ENCODE measurements around the gene ACTA2. TPM values are rescaled to one million over a fixed set of nuclear protein-coding genes. Genes with fewer than 3 reads are reported as not detected.

The ACTA2 gene
- total RNA-seq, 1 donor from 2014 or later: 126 TPM

DNA sequence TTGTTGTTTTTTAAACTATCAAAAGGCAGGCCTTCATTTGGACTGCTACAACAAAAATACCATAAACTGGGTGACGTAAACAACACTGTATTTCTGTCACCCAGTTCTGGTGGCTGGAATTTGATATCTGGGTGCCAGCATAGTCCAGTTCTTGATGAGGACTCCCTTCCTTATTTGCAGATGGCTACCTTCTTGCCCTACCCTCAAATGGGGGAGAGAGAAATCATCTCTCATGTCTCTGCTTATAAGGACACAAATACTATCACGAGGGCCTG lies 25.2 kb downstream of the ACTA2 start:
- Mint-ChIP-seq H3K4me1 (peaks cover 35% of the 10 kb centered on the region), H3K4me3 (no peak overlapping the region), H3K36me3 (no peaks in the 10 kb centered on the region), H3K9me3 (no peaks in the 10 kb centered on the region), H3K27me3 (ENCODE audit: low read depth) (no peaks in the 10 kb centered on the region), H3K27ac (no peak overlapping the region)
- TF ChIP-seq, protein P1, sequence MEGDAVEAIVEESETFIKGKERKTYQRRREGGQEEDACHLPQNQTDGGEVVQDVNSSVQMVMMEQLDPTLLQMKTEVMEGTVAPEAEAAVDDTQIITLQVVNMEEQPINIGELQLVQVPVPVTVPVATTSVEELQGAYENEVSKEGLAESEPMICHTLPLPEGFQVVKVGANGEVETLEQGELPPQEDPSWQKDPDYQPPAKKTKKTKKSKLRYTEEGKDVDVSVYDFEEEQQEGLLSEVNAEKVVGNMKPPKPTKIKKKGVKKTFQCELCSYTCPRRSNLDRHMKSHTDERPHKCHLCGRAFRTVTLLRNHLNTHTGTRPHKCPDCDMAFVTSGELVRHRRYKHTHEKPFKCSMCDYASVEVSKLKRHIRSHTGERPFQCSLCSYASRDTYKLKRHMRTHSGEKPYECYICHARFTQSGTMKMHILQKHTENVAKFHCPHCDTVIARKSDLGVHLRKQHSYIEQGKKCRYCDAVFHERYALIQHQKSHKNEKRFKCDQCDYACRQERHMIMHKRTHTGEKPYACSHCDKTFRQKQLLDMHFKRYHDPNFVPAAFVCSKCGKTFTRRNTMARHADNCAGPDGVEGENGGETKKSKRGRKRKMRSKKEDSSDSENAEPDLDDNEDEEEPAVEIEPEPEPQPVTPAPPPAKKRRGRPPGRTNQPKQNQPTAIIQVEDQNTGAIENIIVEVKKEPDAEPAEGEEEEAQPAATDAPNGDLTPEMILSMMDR (IDR thresholded peaks at IDR 0.05; ENCODE audit: unreplicated experiment): no peak
- no peak for DNase-seq (ENCODE audit: low spot score in 2 of 2, unreplicated experiment in 2 of 2)

DNA sequence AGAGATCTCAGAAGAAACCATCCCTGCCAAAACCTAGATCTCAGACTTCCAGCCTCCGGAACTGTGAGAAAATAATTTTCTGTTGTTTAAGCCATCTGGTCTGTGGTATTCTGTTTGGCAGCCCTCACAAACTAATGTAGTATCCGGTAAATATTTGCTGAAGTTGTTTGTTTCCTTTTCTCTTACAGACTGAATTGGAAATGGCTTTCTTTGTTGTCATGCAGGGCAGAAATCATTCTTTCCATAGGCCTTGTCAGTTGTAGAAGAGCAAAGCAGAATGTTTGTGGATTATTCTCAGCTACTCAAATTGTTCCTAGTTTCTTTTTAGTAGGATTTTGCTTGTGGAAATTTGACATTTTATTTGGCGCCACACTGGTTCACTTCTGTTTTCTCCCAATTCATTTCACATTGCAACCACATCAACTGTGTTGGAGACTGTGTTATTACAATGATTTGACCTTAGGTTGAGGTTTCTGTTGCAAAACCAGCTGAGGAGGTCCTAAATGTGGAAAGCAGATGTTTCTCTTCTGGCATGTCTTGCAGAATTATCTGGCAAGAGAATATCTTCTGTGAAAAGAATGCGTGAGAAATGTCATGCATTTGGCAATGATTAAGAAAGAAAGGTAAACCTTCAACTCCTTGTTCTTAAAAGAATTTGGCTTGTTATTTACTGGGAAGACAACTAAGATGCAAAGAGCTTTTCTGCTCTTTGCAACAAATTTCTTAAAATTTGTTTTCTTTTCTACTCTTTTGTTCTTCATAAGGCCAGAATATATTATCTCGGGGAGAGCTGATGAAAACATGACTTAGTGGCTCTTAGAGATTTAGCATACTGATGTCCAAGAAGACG lies 25.8 kb downstream of the ACTA2 start:
- H3K4me3 Mint-ChIP-seq: no peak overlapping the region
- DNase-seq (ENCODE audit: low spot score in 2 of 2, unreplicated experiment in 2 of 2): no peak
- no peaks in the 10 kb centered on the region for H3K36me3 Mint-ChIP-seq
- H3K27me3 Mint-ChIP-seq (ENCODE audit: low read depth): no peaks in the 10 kb centered on the region
- H3K4me1 Mint-ChIP-seq: peaks cover 33% of the 10 kb centered on the region
- peak overlapping the region; percentile 43 for H3K27ac Mint-ChIP-seq
- TF ChIP-seq, protein P1 (IDR thresholded peaks at IDR 0.05; ENCODE audit: unreplicated experiment): no peak
- H3K9me3 Mint-ChIP-seq: no peaks in the 10 kb centered on the region

DNA sequence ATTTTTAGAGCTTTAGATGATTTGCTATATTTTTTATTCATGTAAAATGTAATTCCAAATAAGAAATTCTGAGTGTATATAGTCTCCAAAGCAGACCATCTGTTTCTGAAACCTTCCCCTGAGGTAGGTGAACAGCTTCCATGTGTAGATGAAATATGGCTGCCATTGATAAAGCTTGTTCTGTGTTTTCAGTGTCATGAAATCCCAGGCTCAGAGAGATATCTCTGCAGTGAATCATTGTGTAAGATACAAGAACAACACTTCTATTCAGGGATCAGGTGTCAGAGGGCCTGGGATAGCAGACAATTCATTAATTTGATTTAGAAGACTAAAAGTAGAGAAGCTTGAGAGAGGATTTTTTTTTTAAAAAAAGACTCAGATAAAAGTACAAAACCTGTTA lies 29.1 kb downstream of the ACTA2 start:
- TF ChIP-seq, protein P1 (IDR thresholded peaks at IDR 0.05; ENCODE audit: unreplicated experiment): no peak
- Mint-ChIP-seq H3K27me3 (ENCODE audit: low read depth) (no peaks in the 10 kb centered on the region), H3K4me1 (peaks cover 42% of the 10 kb centered on the region), H3K36me3 (no peaks in the 10 kb centered on the region), H3K9me3 (no peaks in the 10 kb centered on the region), H3K27ac (peak overlapping the region; percentile 18), H3K4me3 (no peak overlapping the region)
- no peak for DNase-seq (ENCODE audit: low spot score in 2 of 2, unreplicated experiment in 2 of 2)

DNA sequence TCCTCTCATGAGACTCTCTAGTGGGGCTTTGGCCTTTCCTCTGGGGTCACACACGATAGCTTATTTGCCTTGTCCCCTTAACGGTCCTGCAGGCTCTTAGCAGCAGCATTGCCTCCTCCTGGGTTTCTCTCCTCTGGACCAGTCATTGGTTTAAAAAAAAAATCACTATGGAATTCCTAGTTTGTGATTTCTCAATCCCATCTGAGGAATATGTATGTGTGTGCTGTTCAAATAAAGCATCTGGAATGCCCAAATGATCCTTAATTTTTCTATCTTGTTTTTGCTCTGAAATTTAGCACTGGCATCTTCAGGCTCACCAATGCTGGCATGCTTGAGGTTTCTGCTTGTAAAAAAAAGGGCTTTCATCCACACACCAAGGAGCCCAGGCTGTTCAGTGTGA lies 30.5 kb downstream of the ACTA2 start:
- no peaks in the 10 kb centered on the region for H3K9me3 Mint-ChIP-seq
- H3K4me1 Mint-ChIP-seq: peaks cover 34% of the 10 kb centered on the region
- H3K36me3 Mint-ChIP-seq: no peaks in the 10 kb centered on the region
- no peak overlapping the region for H3K4me3 Mint-ChIP-seq
- TF ChIP-seq, protein P1 (IDR thresholded peaks at IDR 0.05; ENCODE audit: unreplicated experiment): no peak
- no peak for DNase-seq (ENCODE audit: low spot score in 2 of 2, unreplicated experiment in 2 of 2)
- H3K27ac Mint-ChIP-seq: no peak overlapping the region
- H3K27me3 Mint-ChIP-seq (ENCODE audit: low read depth): no peaks in the 10 kb centered on the region

DNA sequence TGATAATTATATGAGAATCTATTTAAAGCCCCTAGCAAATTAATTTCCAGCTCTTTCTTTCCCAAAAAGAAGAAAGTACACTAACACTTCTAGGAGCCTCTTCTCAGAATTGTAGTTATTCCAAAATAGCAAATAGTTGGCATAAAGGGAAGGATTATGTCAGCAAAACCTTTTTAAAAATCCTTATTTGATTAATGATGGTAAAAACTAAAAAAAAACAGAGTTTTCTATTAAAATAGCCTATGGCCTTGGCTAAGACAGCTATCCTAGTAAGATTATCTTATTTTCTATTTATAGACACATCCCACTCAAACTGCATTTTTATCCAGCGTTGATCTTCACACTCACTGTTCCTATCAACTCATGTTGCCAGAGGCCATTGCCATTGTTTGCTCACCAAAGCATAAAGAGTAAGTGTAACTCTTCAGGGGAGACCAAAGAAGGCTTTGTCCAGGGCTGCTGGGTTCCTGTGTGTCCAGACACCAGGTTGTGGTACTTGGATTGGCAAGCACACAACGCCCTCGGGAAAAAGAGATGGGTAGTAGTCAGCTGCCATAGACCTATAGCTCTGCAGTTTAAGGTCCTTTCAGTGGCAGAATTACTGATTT lies 31.5 kb downstream of the ACTA2 start:
- H3K27ac Mint-ChIP-seq: no peak overlapping the region
- H3K36me3 Mint-ChIP-seq: no peaks in the 10 kb centered on the region
- TF ChIP-seq, protein P1 (IDR thresholded peaks at IDR 0.05; ENCODE audit: unreplicated experiment): no peak
- H3K4me3 Mint-ChIP-seq: no peak overlapping the region
- H3K9me3 Mint-ChIP-seq: no peaks in the 10 kb centered on the region
- H3K27me3 Mint-ChIP-seq (ENCODE audit: low read depth): no peaks in the 10 kb centered on the region
- DNase-seq (ENCODE audit: low spot score in 2 of 2, unreplicated experiment in 2 of 2): no peak
- H3K4me1 Mint-ChIP-seq: peaks cover 30% of the 10 kb centered on the region

Measured in mesothelial cell of epicardium (in vitro differentiated cells).